Measurements from ENCODE around the gene ZNF286A. TPM values are rescaled to one million over a fixed set of nuclear protein-coding genes. Genes with fewer than 3 reads are reported as not detected.
"Not testable (repeated sequence)": the region's sequence is repeated elsewhere in the genome, so short reads cannot be mapped to it uniquely, and the experiment has no call there.

Gene ZNF286A
- total RNA-seq, 1 donor from 2014 or later: 25.4 TPM

- not testable (repeated sequence) for DNase-seq (ENCODE audit: low read depth in 2 of 2)
Observed at GRCh38 chr17:15698967-15699366, 585 bp upstream of the ZNF286A start.

GRCh38 chr17:15699937-15700336, 385 bp downstream of the ZNF286A start:
- not testable (repeated sequence) for DNase-seq (ENCODE audit: low read depth in 2 of 2)

- not testable (repeated sequence) for DNase-seq (ENCODE audit: low read depth in 2 of 2)
Observed at GRCh38 chr17:15704239-15704638, 4.7 kb downstream of the ZNF286A start.

- not testable (repeated sequence) for DNase-seq (ENCODE audit: low read depth in 2 of 2)
Observed at GRCh38 chr17:15704813-15705212, 5.3 kb downstream of the ZNF286A start.

GRCh38 chr17:15708879-15709278, 9.3 kb downstream of the ZNF286A start:
- not testable (repeated sequence) for DNase-seq (ENCODE audit: low read depth in 2 of 2)

DNA sequence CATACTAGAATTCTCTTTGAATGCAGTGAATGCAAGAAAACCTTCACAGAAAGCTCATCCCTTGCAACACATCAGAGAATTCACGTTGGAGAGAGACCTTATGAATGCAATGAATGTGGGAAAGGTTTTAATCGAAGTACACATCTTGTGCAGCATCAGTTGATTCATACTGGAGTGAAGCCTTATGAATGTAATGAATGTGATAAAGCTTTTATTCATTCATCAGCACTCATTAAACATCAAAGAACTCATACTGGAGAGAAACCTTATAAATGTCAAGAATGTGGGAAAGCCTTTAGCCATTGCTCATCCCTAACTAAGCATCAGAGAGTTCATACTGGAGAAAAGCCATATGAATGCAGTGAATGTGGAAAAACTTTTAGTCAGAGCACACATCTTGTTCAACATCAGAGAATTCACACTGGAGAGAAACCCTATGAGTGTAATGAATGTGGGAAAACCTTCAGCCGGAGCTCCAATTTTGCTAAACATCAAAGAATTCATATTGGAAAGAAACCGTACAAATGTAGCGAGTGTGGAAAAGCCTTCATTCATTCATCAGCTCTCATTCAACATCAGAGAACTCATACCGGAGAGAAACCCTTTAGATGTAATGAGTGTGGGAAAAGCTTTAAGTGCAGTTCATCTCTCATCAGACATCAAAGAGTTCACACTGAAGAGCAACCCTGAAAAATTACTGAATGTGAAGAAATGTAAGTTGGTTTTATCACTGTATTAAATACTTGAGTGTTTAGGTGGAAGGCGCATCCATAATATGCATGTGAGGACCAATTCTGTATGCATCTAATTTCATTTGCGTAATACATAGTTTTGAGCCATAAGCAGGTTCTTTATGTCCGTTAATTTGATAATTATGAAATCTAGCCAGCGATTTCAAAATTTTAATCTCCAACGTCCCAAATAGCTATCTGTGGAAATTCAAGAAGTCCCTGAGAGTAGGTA, 17.3 kb downstream of the ZNF286A start:
- DNase-seq (ENCODE audit: low read depth in 2 of 2): not testable (repeated sequence)

DNA sequence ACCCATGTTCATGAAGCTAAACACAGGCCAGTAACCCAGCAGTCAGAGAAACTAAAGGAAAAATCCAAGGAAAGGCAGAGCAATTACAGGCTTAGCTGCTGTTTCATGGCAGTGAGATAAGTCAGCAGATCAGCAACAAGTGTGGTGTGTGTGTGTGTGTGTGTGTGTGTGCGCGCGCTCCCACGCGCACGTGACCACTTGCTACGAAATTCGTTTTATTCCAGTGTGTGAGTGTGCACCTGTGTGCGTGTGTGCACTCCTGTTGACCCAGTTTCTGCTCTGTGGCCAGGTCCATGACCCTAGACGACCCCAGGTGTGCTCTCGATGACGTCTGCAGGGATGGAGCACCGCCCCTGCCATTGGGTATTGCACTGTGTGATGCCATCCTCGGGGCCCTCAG, 31.0 kb downstream of the ZNF286A start:
- not testable (repeated sequence) for DNase-seq (ENCODE audit: low read depth in 2 of 2)

GRCh38 chr17:15731900-15732299, 32.3 kb downstream of the ZNF286A start, which contains the start of gene TBC1D26:
Gene TBC1D26 (plus strand): TSS chr17:15732283. CDS start chr17:15735349, 3,066 bp downstream.
- DNase-seq (ENCODE audit: low read depth in 2 of 2): not testable (repeated sequence)

GRCh38 chr17:15733174-15733789, 33.7 kb downstream of the ZNF286A start:
- DNase-seq (ENCODE audit: low read depth in 2 of 2): not testable (repeated sequence)

DNA sequence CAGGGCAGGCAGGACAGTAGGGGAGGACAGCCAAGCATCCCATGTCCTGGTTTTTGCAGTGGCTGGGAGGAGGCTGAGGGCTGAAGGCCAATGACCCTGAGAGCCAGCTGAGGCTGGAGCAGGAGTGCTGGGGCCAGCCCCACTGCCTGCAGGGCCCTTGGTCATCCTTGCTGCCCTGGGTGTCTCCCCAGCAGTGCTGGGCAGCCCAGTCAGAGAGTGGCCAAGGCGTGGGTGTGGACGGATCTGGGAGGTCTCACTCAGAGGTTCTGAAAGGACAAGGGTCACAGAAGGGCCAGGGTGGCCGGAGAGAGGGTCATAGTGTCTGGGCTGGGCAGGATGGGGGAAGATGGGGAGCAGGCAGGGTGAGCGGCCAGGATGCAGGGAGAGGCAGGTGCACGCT, 37.0 kb downstream of the ZNF286A start:
- DNase-seq (ENCODE audit: low read depth in 2 of 2): not testable (repeated sequence)

GRCh38 chr17:15738066-15738465, 38.5 kb downstream of the ZNF286A start:
- DNase-seq (ENCODE audit: low read depth in 2 of 2): no peak

DNA sequence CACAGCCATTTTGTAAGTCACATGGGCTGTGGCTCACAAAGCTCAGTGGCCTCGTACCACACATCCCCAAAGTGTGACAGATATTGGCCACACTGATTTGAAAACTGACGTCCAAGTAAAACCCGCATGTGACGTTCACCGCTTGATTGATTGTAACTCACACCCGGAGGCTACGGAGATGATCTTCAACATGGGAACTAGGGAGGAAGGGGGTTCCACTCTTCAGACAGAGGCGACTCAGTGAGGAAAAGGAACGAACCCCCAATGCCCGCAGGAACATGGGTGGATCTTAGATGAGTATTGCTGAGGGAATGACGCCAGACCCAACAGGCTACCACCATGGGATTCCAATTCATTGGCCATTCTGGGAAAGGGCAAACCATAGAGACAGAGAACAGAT, 39.7 kb downstream of the ZNF286A start:
- DNase-seq (ENCODE audit: low read depth in 2 of 2): not testable (repeated sequence)

- not testable (repeated sequence) for DNase-seq (ENCODE audit: low read depth in 2 of 2)
Observed at GRCh38 chr17:15740041-15740440, 40.5 kb downstream of the ZNF286A start.

DNA sequence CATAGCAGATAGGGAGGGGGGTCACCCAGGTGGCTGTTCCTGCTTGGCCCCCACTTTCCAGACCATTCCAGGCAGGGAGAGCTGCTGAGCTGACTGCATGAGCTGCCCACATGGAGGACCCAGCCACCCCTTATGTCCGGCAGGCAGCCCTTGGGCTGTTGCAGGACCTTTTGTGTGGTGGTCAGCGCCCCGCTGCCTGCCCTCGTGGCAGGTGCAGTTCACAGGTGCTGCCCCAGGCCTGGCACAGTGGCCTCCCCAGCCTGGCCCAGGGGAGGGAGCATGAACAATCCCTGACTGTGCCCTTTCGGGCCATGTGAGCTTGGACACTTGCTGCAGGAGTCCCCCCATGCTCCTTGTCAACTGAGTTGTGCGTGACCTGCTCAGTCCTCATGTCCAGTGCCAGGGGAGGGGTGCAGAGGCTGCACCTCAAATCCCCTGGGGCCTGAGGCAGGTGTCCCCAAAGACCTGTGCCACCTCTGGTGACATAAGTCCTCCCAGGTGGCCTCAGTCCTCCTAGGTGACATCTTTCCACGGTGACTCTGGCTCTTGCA, 41.1 kb downstream of the ZNF286A start:
- DNase-seq (ENCODE audit: low read depth in 2 of 2): no peak

- no peak for DNase-seq (ENCODE audit: low read depth in 2 of 2)
Observed at GRCh38 chr17:15741624-15742023, 42.1 kb downstream of the ZNF286A start.

DNA sequence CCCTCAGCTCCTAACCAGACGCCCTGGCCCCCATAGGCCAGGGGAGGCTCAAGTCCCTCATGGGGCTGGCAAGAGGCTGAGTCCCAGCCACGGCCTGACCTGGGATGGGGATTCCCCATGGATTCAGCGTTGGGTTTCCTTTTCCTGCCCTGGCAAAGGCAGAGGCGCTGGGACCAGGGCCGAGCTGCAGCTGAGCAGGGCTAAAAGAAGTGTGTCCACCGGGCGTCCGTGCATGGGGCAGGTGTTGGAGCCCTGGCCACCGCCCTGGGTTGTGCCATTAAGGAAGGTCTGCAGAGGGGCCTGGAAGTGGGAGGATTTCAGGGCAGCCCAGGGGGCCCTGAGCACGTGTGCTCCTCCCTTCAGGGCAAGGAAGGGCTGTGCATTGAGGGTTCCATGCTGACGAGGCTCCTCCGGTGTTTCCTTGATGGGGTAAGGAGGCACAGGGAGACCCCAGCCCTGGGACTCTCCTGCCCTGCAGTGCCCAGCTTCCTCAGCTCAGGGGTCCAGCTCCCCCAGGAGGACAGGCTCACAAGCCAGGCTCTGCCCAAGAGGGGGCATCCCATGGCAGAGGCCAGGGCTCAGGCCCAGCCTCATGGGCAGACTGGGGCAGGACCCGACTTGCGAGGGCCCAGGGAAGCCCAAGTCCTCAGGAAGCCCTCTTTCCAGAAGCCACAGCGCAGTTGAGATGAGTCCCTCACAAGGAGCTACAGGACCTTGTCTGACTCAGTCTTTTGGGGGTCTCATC, 42.7 kb downstream of the ZNF286A start:
- peak; percentile 25 to 29 for DNase-seq (ENCODE audit: low read depth in 2 of 2)

- no peak for DNase-seq (ENCODE audit: low read depth in 2 of 2)
Observed at GRCh38 chr17:15742921-15743320, 43.4 kb downstream of the ZNF286A start.

DNA sequence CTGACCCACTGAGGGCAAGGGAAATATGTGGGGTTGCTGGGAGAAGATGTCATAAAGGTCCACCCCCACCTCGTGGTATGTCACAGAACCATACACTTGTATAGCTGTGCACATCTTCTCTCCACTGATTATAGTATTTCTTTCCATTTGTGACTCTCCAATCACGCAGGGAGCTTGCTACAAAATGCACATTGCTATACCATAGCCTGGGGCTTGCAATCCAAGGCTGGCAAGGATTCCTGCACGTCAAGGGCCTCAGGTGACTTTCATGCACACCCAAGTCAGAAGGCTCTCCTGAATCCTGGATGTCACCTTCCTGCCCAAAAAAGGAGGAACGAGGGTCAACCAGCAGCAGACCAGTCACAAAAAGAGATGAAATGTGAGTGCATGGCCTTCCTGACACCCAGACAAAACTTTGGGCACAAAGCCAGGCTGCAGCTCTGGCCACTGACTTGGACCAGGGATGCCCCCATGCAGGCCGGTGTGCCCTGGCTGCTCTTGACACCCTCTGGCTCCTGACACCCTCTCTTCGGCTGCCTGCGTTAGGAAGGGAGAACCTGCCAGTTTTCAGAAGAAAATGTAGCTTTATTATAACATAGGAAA, 44.6 kb downstream of the ZNF286A start:
- no peak for DNase-seq (ENCODE audit: low read depth in 2 of 2)

- peak in 1 of 2 donors; percentile 49 for DNase-seq (ENCODE audit: low read depth in 2 of 2)
Observed at GRCh38 chr17:15744885-15745284, 45.3 kb downstream of the ZNF286A start.

DNA sequence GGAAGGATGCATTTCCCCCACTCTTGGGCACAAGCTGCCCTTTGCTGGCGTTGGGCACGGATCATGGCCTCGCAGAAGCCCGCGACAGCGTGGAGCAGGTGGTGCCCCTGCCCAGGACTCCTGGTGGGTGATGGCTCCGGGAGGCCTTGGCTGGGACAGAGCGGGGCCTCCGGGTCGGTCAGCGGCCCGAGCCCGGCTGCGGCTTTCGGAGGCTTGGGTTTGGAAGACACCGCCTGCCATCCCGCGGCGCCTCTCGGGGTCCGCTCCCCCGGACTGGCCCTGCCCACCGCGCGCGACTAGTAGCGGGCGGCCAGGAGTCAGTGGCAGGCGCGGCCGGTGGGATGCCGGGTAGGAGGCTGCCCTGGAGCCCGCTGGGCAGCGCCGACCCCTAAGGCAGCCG, 49.9 kb downstream of the ZNF286A start:
- not testable (repeated sequence) for DNase-seq (ENCODE audit: low read depth in 2 of 2)
